ENCODE measurements around the gene SRGN. TPM values are rescaled to one million over a fixed set of nuclear protein-coding genes. Genes with fewer than 3 reads are reported as not detected.

The SRGN gene
- polyA plus RNA-seq, 3 donors = 14.4 to 26.8 (median 20.1) TPM

DNA sequence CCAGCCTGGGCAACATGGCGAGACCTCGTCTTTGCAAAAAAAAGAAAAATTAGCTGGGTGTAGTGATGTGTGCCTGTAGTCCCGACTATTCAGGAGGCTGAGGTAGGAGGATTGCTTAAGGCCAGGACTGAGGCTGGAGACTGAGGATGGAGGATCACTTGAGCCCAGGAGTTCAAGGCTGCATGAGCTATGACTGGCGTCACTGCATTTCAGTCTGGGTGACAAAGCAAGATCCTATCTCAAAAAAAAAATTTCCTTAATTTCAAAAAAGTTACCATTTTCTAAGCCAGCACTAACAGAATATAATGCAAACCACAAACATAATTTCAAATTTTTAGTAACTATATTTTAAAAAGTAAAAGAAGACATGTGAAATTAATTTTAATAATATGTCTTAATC, 13.4 kb upstream of the SRGN start:
- no peak for DNase-seq (ENCODE audit: extremely low read depth in 1 of 11, low read depth in 9 of 11, low spot score in 4 of 11)

DNA sequence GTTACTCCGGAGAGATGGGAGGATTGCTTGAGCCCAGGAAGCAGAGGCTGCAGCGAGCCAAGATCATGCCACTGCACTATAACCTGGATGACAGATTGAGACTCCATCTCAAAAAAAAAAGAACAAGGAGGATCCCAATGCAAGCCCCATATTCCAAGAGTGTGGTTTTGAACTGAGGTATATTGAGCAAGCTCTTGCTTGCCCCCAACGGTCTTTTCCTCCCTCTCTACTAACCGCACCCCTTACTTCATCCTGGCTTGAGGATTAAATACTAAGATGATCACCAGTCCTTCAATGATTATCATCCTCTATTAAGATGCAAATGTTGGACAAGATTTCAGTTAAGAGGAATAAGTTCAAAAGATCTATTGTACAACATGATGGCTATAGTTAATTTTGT, 12.5 kb upstream of the SRGN start:
- no peak for DNase-seq (ENCODE audit: extremely low read depth in 1 of 11, low read depth in 9 of 11, low spot score in 4 of 11)

DNA sequence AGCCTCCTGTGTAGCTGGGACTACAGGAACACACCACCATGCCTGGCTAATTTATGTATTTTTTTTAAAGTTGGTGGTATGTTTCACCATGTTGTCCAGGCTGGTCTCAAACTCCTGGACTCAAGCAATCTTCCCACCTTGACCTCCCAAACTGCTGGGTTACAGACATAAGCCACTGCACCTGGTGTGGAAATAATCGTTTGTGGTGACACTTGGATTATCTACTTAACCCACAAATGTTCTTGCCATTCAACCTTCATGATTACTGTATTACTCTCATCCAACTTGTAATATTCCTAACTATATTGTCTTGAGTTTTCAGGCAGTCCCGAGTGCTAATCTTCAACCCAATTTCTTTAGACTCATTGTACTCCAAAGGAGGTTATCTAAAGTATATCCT, 9.6 kb upstream of the SRGN start:
- no peak for DNase-seq (ENCODE audit: extremely low read depth in 1 of 11, low read depth in 9 of 11, low spot score in 4 of 11)

DNA sequence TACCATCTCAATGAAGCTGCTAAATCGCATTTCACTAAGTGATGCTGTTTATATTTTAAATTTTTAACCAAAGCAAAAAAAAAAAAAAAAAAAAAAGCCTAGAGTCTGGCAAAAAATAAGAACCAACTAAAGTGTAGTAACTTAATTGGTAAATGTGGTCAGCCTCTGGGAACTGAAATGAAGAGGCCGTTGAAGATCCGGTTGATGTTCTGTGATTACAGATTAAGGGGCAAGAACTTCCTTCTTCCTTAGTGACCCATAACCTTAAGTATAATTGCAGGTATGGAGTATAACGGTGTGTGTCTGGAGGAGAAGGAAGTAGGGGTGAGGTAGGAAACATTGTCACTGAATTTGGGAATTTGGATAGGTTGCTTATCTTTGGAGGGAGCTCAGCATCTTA, 7.7 kb upstream of the SRGN start:
- DNase-seq (ENCODE audit: extremely low read depth in 1 of 11, low read depth in 9 of 11, low spot score in 4 of 11) = no peak

DNA sequence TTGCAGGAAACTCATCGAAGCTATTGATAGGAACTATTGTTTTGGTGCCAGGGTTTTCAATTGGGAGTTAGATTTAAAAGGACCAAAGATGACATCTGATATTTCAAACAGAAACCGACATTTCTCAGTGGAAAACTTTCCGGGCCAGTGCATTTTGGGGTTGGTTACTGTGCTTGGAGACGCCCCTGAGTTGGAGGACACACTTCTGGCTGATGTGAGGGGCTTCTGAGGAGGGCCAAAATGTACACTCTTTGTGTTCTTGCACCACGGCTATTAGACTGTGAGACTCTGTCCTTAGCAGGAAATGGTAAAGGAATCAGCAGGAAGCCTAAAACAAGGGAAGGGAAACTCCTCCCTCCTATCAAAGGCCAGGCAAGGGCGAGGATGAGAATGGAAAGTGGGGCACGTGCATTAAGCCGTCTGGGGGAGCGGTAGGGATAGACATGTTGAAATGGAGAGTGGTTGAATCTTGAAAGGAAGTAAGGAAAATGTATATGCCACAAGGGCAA, 1.8 kb upstream of the SRGN start:
- DNase-seq (ENCODE audit: extremely low read depth in 1 of 11, low read depth in 9 of 11, low spot score in 4 of 11) = no peak

DNA sequence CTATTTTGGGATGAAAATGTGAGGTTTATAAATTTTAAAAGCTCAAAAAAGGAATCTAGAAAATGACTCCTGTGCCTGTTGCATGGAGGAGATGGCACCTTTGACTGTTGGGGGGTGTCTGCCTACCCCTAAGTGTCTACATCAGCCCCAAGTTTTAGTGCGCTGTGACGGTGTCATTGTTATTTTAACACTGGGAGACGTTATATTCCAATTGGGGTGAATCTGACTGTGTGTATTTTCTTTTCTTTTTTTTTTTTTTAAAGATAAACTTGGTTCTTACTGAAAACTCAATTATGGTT, 517 bp downstream of the SRGN start:
- DNase-seq (ENCODE audit: extremely low read depth in 1 of 11, low read depth in 9 of 11, low spot score in 4 of 11) = no peak

DNA sequence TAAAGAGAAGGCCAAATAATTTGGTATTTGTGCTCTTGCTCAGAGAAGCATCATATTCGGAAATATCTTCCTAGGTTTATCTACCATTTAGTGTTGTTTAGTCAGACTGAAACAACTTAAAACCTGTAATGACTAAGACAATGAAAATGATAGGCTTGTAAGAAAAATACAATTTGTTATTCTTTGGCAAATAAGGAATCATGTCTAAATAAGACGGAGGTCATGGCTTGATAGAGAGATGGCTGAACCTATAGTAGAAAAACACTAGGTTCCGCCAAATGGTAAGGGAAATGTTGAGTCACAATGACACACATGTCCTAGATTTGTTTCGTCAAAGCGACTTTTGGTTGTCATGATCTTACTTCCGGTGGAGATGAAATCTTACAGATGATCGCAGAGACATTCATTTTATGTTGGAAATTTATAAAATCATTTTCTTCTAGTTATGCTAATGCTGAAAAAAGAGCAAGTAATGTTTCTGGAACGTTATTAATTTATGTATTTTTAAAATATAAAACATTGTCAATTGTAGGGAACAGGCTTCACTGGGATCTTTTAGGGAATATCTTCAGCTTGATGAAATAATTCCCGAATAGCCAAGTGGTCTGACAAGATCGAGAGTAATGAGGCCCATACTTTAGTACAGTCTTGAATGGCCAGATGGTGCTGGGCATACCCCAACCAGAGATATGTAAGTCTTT, 1.0 kb downstream of the SRGN start:
- DNase-seq (ENCODE audit: extremely low read depth in 1 of 11, low read depth in 9 of 11, low spot score in 4 of 11) = no peak

DNA sequence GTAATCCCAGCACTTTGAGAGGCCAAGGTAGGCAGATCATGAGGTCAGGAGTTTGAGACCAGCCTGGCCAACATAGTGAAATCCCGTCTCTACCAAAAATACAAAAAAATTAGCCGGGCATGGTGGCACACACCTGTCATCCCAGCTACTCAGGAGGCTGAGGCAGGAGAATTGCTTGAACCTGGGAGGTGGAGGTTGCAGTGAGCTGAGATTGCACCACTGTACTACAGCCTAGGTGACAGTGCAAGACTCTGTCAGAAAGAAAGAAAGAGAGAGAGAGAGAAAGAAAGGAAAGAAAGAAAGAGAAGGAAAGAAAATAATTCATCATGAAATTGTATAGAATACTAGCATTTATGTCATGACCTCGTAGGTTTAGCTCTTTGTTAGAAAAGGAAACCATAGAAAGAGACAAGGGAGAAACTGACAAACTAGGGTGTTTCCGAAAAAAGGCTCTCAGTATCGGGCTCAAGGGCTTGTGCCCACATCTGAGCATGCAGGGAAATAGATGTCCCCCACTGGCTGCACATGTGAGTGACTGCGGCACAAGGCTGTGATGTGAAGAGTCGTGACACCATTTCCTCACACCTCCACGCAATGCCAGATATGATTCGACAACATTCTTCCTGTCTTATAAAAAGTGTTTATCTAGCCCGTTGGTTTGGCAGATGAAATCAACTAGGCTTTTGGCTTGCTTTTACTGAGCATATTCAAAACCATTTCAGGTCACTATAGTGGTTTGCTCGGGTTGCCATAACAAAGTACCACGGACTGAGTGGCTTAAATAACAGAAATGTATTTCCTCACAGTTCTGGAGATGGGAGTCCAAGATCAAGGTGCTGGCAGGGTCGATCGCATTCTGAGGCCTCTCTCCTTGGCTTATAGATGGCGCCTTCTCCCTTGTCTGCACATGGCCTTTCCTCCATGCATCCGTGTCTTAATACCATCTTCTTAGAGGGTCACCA, 2.0 kb downstream of the SRGN start:
- no peak for DNase-seq (ENCODE audit: extremely low read depth in 1 of 11, low read depth in 9 of 11, low spot score in 4 of 11)

DNA sequence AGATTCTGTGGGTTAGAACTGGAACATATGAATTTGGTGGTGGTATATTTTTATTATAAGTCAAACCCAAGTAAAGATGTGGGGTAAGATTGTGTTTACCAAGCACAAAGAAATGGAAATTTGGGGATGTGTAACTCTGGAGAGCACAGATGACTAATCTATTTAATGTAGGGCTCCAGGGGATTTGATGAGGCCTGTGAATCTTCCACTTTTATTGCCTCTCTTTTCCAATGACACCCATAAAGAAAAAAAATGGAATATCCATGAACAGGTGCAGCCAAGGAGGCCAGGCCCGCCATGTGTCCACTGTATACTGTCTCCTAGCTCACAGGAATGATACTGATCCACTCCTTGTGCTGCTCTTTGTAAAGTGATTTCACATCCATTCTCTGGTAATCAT, 2.8 kb downstream of the SRGN start:
- DNase-seq (ENCODE audit: extremely low read depth in 1 of 11, low read depth in 9 of 11, low spot score in 4 of 11) = no peak

DNA sequence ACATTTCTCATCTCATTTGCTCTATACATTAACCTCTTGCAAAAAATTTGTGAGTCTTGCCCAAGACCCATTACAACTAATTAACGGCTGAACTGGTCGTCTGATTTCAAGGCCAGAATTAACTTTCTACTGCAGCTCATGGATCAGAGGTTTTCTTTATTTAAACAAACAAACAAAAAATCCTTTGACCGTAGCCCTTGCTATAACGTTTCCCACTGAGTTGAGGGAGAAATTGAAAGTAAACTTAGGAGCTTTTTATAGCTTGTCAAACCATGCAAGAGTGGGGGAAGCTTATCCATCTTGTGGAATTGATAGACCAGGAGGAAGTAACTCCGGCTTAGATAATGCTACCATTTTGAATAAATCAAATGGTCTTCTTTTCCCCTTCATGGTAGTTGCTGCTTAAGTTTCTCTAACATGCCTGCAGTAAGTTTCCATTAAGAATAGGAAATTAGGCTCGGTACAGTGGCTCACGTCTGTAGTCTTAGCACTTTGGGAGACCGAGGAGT, 3.3 kb downstream of the SRGN start:
- DNase-seq (ENCODE audit: extremely low read depth in 1 of 11, low read depth in 9 of 11, low spot score in 4 of 11) = no peak

DNA sequence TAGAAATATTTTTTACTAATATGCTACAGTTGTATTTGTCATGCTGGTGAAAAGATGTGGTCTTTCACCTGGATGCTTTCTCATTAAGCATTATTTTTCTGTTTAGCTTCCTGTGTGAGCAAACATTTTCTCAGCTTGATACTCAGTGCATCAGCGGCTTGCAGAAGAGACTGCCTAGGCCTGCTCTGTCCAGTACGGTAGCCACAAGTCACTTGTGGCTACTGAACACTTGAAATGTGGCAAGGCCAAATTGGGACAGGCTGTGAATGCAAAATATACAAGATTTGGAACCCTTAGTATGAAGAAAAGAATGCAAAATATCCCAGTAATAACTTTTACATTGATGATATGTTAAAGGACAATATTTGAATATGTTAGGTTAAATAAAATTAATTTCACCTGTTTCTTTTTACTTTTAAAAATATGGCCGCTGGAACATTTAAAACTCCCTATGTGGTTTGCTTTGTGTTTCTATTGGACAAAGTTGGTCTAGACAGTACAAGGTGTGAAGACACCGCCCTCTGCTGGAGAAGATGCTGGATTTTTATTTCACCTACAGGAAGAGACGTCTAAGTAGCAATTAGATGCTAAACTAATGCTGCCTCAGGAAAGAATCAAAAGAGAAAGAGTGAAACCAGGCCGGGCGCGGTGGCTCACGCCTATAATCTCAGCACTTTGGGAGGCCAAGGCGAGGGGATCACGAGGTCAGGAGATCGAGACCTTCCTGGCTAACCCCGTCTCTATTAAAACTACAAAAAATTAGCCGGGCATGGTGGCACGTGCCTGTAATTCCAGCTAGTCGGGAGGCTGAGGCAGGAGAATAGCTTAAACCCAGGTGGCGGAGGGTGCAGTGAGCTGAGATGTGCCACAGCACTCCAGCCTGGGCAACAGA, 5.3 kb downstream of the SRGN start:
- peak; percentile 53 to 80 (median 72) for DNase-seq (ENCODE audit: extremely low read depth in 1 of 11, low read depth in 9 of 11, low spot score in 4 of 11)

DNA sequence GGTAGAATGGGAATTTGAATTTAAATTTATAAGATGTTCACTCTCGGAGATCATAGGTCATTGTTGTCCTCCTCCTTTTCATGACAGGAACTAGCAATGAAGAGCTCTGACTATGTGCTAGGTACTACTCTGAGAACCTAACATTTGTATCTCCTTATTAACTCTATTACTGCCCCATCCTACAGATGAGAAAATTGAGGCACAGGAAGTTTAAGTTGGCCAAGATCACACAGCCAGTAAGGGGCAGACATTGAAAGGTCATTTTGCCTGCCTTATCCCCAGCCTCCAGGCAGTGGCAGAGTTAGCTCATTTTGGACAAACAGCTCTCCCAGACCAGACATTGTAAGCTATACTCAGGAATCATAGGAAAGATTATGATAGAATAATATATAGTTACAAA, 6.0 kb downstream of the SRGN start:
- no peak for DNase-seq (ENCODE audit: extremely low read depth in 1 of 11, low read depth in 9 of 11, low spot score in 4 of 11)

DNA sequence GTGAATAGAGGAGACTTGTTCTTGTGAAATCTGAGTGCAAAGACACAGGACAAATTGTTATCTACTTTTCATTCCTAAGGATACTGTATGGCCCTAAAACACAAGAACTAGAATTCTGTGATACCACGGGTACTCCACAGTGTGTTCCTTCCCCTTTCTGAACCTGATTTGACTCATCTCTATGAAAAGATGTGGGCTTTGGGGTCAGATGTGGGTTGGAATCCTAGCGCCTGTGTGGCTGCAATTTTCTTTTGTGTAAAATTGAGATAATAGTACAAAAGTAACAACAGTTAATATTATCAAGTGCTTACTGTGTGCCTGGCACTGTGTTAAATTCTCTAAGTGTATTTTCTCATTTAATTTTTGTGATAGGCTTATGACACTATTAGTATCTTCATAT, 8.1 kb downstream of the SRGN start:
- DNase-seq (ENCODE audit: extremely low read depth in 1 of 11, low read depth in 9 of 11, low spot score in 4 of 11) = no peak

DNA sequence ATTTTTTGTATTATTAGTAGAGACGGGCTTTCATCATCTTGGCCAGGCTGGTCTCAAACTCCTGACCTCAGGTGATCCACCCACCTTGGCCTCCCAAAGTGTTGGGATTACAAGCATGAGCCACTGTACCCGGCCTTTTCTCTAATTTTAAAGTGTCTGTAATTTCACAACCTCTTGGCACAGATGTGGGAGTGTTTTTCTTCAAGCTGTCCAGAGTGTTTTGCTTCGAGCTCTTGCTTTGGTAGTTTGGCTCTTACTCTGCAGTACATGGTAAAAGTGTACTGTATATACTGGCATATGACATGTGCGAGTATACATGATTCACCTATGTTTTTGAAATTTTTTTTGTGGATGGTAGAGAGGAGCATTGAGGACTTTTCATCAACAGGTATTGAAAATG, 9.8 kb downstream of the SRGN start:
- DNase-seq (ENCODE audit: extremely low read depth in 1 of 11, low read depth in 9 of 11, low spot score in 4 of 11) = no peak

DNA sequence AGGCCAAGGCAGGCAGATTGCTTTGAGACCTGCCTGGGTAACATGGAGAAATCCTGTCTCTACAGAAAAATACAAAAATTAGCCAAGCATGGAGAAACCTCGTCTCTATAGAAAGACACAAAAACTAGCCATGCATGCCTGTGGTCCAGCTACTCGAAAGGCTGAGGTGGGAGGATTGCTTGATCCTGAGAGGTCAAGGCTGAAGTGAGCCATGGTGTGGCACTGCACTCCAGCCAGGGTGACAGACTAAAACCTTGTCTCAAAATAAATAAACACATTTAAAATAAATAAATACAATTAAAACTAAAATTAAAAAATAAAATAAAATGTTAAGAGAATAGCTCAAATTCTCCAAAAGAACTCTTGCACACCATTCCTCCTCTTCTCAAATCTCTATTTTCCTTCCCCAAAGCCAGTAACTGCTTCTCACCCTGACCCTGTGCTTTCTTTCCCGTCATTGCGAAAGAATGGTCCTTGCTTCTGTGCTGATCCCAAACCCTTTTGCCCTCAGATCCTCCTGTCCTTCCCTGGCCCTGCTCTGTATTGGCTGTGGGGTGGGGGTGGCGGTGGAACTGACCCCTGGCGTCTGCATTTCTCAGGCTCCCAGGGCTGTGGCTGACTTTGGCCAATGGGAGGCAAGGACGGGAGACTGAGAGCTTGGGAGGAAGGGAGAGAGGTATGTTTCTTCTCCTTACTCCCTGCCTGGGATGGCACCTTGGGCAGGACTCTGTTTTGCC, 12.4 kb downstream of the SRGN start:
- DNase-seq (ENCODE audit: extremely low read depth in 1 of 11, low read depth in 9 of 11, low spot score in 4 of 11) = no peak

DNA sequence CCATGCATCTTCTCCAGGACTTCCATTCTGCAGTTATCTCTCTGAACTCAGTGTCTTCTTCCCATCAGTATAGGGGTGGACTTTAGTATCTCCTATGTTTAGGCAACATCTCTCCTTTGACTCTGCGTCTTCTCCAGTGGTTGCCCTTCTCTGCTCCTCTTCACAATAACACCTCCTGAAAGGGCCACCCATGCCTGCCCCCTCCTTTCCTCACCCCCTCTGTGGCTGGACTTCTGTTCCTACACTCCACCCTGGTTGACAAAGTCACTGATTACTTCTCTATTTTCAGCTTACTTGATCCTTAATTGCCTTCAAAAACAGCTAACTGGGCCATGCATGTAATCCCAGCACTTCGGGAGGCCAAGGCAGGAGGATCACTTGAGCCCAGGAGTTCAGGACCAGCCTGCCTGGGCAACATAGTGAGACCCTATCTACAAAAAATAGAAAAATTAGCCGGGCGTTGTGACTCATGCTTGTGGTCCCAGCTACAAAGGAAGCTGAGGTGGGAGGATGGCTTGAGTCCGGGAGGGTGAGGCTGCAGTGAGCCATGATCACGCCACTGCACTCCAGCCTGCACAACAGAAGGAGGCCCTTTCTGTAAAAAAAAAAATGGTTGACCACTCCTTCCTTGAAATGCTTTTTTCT, 13.7 kb downstream of the SRGN start:
- DNase-seq (ENCODE audit: extremely low read depth in 1 of 11, low read depth in 9 of 11, low spot score in 4 of 11) = no peak

DNA sequence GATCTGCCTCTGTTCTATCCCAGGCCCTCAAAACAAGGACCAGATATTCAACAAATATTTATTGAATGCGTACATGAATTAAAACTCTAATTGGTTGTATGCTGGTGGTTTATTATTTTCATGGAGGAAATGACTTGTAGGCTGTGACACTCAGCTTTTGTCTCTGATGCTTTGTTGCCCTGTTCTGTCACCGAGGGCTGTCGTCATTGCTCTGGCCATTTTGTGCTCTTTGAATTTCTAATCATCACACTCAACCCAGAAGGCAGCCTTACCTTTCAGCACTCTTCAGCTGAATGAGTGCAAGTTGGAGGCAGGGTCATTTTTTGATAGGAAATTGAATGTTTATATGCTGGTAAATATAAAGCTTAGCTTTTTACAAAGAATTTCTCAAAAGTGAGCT, 14.5 kb downstream of the SRGN start:
- DNase-seq (ENCODE audit: extremely low read depth in 1 of 11, low read depth in 9 of 11, low spot score in 4 of 11) = no peak

DNA sequence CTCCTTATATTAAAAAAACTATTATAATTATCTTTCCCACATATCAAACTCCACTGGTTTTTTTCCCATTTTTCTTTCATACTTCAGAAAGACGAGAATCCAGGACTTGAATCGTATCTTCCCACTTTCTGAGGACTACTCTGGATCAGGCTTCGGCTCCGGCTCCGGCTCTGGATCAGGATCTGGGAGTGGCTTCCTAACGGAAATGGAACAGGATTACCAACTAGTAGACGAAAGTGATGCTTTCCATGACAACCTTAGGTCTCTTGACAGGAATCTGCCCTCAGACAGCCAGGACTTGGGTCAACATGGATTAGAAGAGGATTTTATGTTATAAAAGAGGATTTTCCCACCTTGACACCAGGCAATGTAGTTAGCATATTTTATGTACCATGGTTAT, 15.9 kb downstream of the SRGN start:
- no peak for DNase-seq (ENCODE audit: extremely low read depth in 1 of 11, low read depth in 9 of 11, low spot score in 4 of 11)
